ENCODE data around the gene MCF2L. TPM values are rescaled to one million over a fixed set of nuclear protein-coding genes. Genes with fewer than 3 reads are reported as not detected.

Gene MCF2L
- polyA plus RNA-seq, 1 donor from 2014 or later = 88.0 TPM

DNA sequence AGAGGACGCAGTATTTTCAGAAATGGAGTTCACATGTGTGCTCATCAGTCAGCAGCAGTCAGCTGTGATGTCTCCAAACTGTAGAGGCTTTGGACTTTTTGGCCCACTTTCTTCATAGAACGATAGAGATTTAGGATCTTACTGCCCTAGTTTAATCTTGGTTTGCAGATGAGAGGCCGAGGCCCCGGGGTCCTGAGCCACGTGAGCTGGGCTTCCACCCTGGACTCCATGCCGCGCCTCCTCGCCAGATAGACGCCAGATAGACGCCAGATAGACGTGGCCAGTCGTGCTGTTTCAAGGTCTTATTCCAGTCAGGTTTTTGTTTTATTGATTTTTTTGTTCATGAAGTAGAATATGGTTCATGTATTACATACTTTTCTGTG is 11.7 kb upstream of the MCF2L start:
- Histone ChIP-seq H3K27me3 (ENCODE audit: insufficient read depth, low read depth, low read length) (no peaks in the 10 kb centered on the region), H2AFZ (ENCODE audit: low read depth, low read length) (no peak overlapping the region), H3K4me3 (ENCODE audit: low read length) (peak overlapping the region; percentile 31), H3K9me2 (ENCODE audit: insufficient read depth, low read length) (no peaks in the 10 kb centered on the region), H3K79me2 (replicated peaks; ENCODE audit: insufficient read depth, low read length) (no peaks in the 10 kb centered on the region), H3K36me3 (ENCODE audit: insufficient read depth, low read length) (no peaks in the 10 kb centered on the region), H3K9ac (ENCODE audit: low read length) (peak overlapping the region; percentile 50), H3K4me2 (ENCODE audit: low read length) (no peak overlapping the region), H3K9me3 (ENCODE audit: low read length) (no peaks in the 10 kb centered on the region), H3K27ac (ENCODE audit: low read length) (peak overlapping the region; percentile 72), H3F3A (ENCODE audit: insufficient read depth, low read length, poor library complexity, severe bottlenecking) (no peaks in the 10 kb centered on the region), H4K20me1 (ENCODE audit: insufficient read depth) (no peaks in the 10 kb centered on the region)
- no peak for TF ChIP-seq POLR2AphosphoS5 (IDR thresholded peaks at IDR 0.05)
- no peak for TF ChIP-seq TAF1 (IDR thresholded peaks at IDR 0.05; ENCODE audit: low read depth)
- no peak for TF ChIP-seq CTCF (IDR thresholded peaks at IDR 0.05; ENCODE audit: poor library complexity, severe bottlenecking)
- TF ChIP-seq EP300 (conservative IDR thresholded peaks at IDR 0.05; ENCODE audit: poor library complexity, severe bottlenecking) = no peak
- TF ChIP-seq REST (IDR thresholded peaks at IDR 0.05; ENCODE audit: borderline replicate concordance) = no peak
- no peak for TF ChIP-seq SMC3 (conservative IDR thresholded peaks at IDR 0.05; ENCODE audit: poor library complexity)
- no peak for TF ChIP-seq MXI1 (conservative IDR thresholded peaks at IDR 0.05; ENCODE audit: poor library complexity, severe bottlenecking)
- TF ChIP-seq RAD21 (conservative IDR thresholded peaks at IDR 0.05) = no peak

GRCh38 chr13:112958127-112958989 is 10.7 kb upstream of the MCF2L start:
- Histone ChIP-seq H3K9me2 (ENCODE audit: insufficient read depth, low read length) (no peaks in the 10 kb centered on the region), H3K9ac (ENCODE audit: low read length) (no peak overlapping the region), H3K4me2 (ENCODE audit: low read length) (no peak overlapping the region), H3F3A (ENCODE audit: insufficient read depth, low read length, poor library complexity, severe bottlenecking) (no peaks in the 10 kb centered on the region), H4K20me1 (ENCODE audit: insufficient read depth) (no peaks in the 10 kb centered on the region), H3K36me3 (ENCODE audit: insufficient read depth, low read length) (no peaks in the 10 kb centered on the region), H2AFZ (ENCODE audit: low read depth, low read length) (no peak overlapping the region), H3K4me3 (ENCODE audit: low read length) (no peak overlapping the region), H3K27ac (ENCODE audit: low read length) (no peak overlapping the region), H3K79me2 (replicated peaks; ENCODE audit: insufficient read depth, low read length) (no peaks in the 10 kb centered on the region), H3K27me3 (ENCODE audit: insufficient read depth, low read depth, low read length) (no peaks in the 10 kb centered on the region), H3K9me3 (ENCODE audit: low read length) (no peaks in the 10 kb centered on the region)
- TF ChIP-seq CTCF (IDR thresholded peaks at IDR 0.05; ENCODE audit: poor library complexity, severe bottlenecking) (no peak), TAF1 (IDR thresholded peaks at IDR 0.05; ENCODE audit: low read depth) (no peak), MXI1 (conservative IDR thresholded peaks at IDR 0.05; ENCODE audit: poor library complexity, severe bottlenecking) (no peak), RAD21 (conservative IDR thresholded peaks at IDR 0.05) (no peak), SMC3 (conservative IDR thresholded peaks at IDR 0.05; ENCODE audit: poor library complexity) (no peak), EP300 (conservative IDR thresholded peaks at IDR 0.05; ENCODE audit: poor library complexity, severe bottlenecking) (no peak), EZH2 (IDR thresholded peaks at IDR 0.05; ENCODE audit: borderline replicate concordance, insufficient read depth, low read length, poor library complexity, severe bottlenecking) (no peak), REST (IDR thresholded peaks at IDR 0.05; ENCODE audit: borderline replicate concordance) (no peak), POLR2AphosphoS5 (IDR thresholded peaks at IDR 0.05) (no peak)

Data from neural cell (in vitro differentiated cells).